Liver (tissue), 9 donors: ENCODE results near the gene ACP5. TPM values are rescaled to one million over a fixed set of nuclear protein-coding genes. Genes with fewer than 3 reads are reported as not detected.

ENCODE experiments used
- DNase-seq: peaks from one replicate; pipeline ENCODE4 v3.0.0-alpha.2; 2017; ENCODE audit warnings: low spot score
- H3K27ac ChIP-seq, 2 donors: one replicate each; pipeline ENCODE4 v1.7.0; 2013; ENCODE audit warnings: inconsistent platforms in 2 of 2, low read length in 2 of 2, control low read depth in 1 of 2, low read depth in 1 of 2, mild to moderate bottlenecking in 1 of 2
- H3K27me3 ChIP-seq, 4 donors: one replicate each; pipeline versions ENCODE4 v1.6.1 to v1.7.0; 2013; ENCODE audit warnings: low read length in 3 of 4, inconsistent platforms in 1 of 4, mild to moderate bottlenecking in 1 of 4, moderate library complexity in 1 of 4; ENCODE audit not compliant: control insufficient read depth in 4 of 4, insufficient read depth in 4 of 4
- H3K36me3 ChIP-seq, 4 donors: one replicate each; pipeline versions ENCODE4 v1.6.1 to v1.7.0; 2013; ENCODE audit warnings: low read length in 3 of 4, mild to moderate bottlenecking in 3 of 4, low read depth in 1 of 4, moderate library complexity in 1 of 4; ENCODE audit not compliant: control insufficient read depth in 4 of 4, insufficient read depth in 3 of 4
- H3K4me1 ChIP-seq, 4 donors: one replicate each; pipeline versions ENCODE4 v1.6.1 to v1.7.0; 2013; ENCODE audit warnings: low read length in 3 of 4, mild to moderate bottlenecking in 3 of 4, moderate library complexity in 1 of 4; ENCODE audit not compliant: control insufficient read depth in 4 of 4, insufficient read depth in 4 of 4
- H3K4me3 ChIP-seq, 3 donors: one replicate each; pipeline versions ENCODE4 v1.6.1 to v1.7.0; 2013; ENCODE audit warnings: low read length in 3 of 3, control low read depth in 1 of 3, low read depth in 1 of 3, mild to moderate bottlenecking in 1 of 3
- H3K9ac ChIP-seq, 2 donors: one replicate each; pipeline ENCODE4 v1.7.0; 2013; ENCODE audit warnings: low read length in 2 of 2, mild to moderate bottlenecking in 2 of 2, moderate library complexity in 2 of 2, control low read depth in 1 of 2, low read depth in 1 of 2
- H3K9me3 ChIP-seq, 4 donors: one replicate each; pipeline versions ENCODE4 v1.6.1 to v1.7.0; 2013; ENCODE audit warnings: low read length in 3 of 4; ENCODE audit not compliant: control insufficient read depth in 4 of 4
- ATF3 ChIP-seq: IDR thresholded peaks from 2 replicates; pipeline ENCODE4 v1.6.1; 2016; ENCODE audit warnings: antibody characterized with exemption
- CTCF ChIP-seq: fragments of 150-350 bp; IDR thresholded peaks from 2 replicates; pipeline ENCODE4 v1.5.1; 2017; ENCODE audit warnings: improper control_type of control experiment, low read depth, low read length; ENCODE audit not compliant: missing input control
- EGR1 ChIP-seq, 2 donors: IDR thresholded peaks; 2 replicates each; pipeline ENCODE4 v1.6.1; 2016 to 2018; ENCODE audit warnings: antibody characterized with exemption in 2 of 2, low read depth in 2 of 2
- FOXA1 ChIP-seq: IDR thresholded peaks from 2 replicates; pipeline ENCODE4 v1.6.1; 2016; ENCODE audit warnings: antibody characterized with exemption
- FOXA2 ChIP-seq: IDR thresholded peaks from 2 replicates; pipeline ENCODE4 v1.6.1; 2016; ENCODE audit warnings: antibody characterized with exemption
- GABPA ChIP-seq, 2 donors: IDR thresholded peaks in 1 of 2; conservative IDR thresholded peaks in 1 of 2; 2 replicates each; pipeline ENCODE4 v1.6.1; 2016; ENCODE audit warnings: antibody characterized with exemption in 2 of 2, mild to moderate bottlenecking in 1 of 2, moderate library complexity in 1 of 2
- HNF4A ChIP-seq, 2 donors: conservative IDR thresholded peaks; 2 replicates each; pipeline ENCODE4 v1.6.1; 2016; ENCODE audit warnings: antibody characterized with exemption in 2 of 2, mild to moderate bottlenecking in 2 of 2
- HNF4G ChIP-seq: IDR thresholded peaks from 2 replicates; pipeline ENCODE4 v1.6.1; 2016; ENCODE audit warnings: antibody characterized with exemption
- JUND ChIP-seq, 2 donors: IDR thresholded peaks; 2 replicates each; pipeline ENCODE4 v1.6.1; 2016; ENCODE audit warnings: antibody characterized with exemption in 2 of 2
- MAX ChIP-seq: IDR thresholded peaks from 2 replicates; pipeline ENCODE4 v1.6.1; 2016; ENCODE audit warnings: antibody characterized with exemption
- NR2F2 ChIP-seq: IDR thresholded peaks from 2 replicates; pipeline ENCODE4 v1.6.1; 2016; ENCODE audit warnings: antibody characterized with exemption
- RAD21 ChIP-seq, 2 donors: IDR thresholded peaks; 2 replicates each; pipeline ENCODE4 v1.6.1; 2016; ENCODE audit warnings: antibody characterized with exemption in 2 of 2, mild to moderate bottlenecking in 2 of 2
- REST ChIP-seq: IDR thresholded peaks from 2 replicates; pipeline ENCODE4 v1.6.1; 2016; ENCODE audit warnings: antibody characterized with exemption, mild to moderate bottlenecking
- RXRA ChIP-seq, 2 donors: IDR thresholded peaks; 2 replicates each; pipeline ENCODE4 v1.6.1; 2017 to 2018; ENCODE audit warnings: antibody characterized with exemption in 2 of 2, mild to moderate bottlenecking in 1 of 2
- SP1 ChIP-seq: IDR thresholded peaks from 2 replicates; pipeline ENCODE4 v1.6.1; 2018; ENCODE audit warnings: antibody characterized with exemption, mild to moderate bottlenecking
- TAF1 ChIP-seq: conservative IDR thresholded peaks from 2 replicates; pipeline ENCODE4 v1.6.1; 2016; ENCODE audit warnings: antibody characterized with exemption, mild to moderate bottlenecking
- YY1 ChIP-seq: IDR thresholded peaks from 2 replicates; pipeline ENCODE4 v1.6.1; 2016; ENCODE audit warnings: antibody characterized with exemption, mild to moderate bottlenecking
- ZBTB33 ChIP-seq: IDR thresholded peaks from 2 replicates; pipeline ENCODE4 v1.6.1; 2016; ENCODE audit warnings: antibody characterized with exemption
- WGBS: extraction: QIAGEN DNeasy Blood & Tissue Kit; methylation state at CpG from one replicate; pipeline ENCODE4 v1.1.7; 2013; 5-methylcytosine and 5-hydroxymethylcytosine counted together
- polyA plus RNA-seq, 2 donors: library from polyadenylated mRNA; stranded (reverse) in 1 of 2; unstranded in 1 of 2; fragments of 200-250 nt in 1 of 2; fragments of >200 nt in 1 of 2; fragmentation: Nextera tagmentation in 1 of 2; extraction: Ambion mirVana in 1 of 2; gene quantifications; one replicate each; pipeline versions ENCODE4 v1.2.1 to v1.2.3, GENCODE V29; 2013 to 2015
- total RNA-seq, 2 donors: library from RNA; depleted of rRNA; stranded (reverse); fragments of >200 nt; gene quantifications; one replicate each; pipeline ENCODE4 v1.2.3, GENCODE V29; 2014
- donor health status: healthy.
- donor health status: healthy.
- donor health status: healthy.
- donor health status: healthy.
- donor health status: healthy.

Gene ACP5
- total and polyA plus RNA-seq, 4 donors, result 18.6 to 30.5 (median 23.8) TPM

- TF ChIP-seq REST (peak; percentile 71), RXRA (IDR thresholded peaks at IDR 0.05) (peak in 1 of 2 donors; percentile 11), TAF1 (peak; percentile 35), JUND (IDR thresholded peaks at IDR 0.05) (no peak), SP1 (peak; percentile 62)
Measured at GRCh38 chr19:11558881-11559828, 18.3 kb downstream of the ACP5 start, which contains the start of gene ELOF1 (continued).

- Histone ChIP-seq H3K4me1 (peaks cover 4 to 23% (median 14%) of the 10 kb centered on the region in 4 donors), H3K4me3 (no peak overlapping the region), H3K9ac (no peak overlapping the region), H3K27me3 (no peaks in the 10 kb centered on the region), H3K9me3 (no peaks in the 10 kb centered on the region), H3K36me3 (peaks cover 4 to 27% (median 6%) of the 10 kb centered on the region in 4 donors), H3K27ac (no peak overlapping the region)
- no peak for TF ChIP-seq MAX
- no peak for TF ChIP-seq ZBTB33
- TF ChIP-seq EGR1 (IDR thresholded peaks at IDR 0.05; ENCODE audit: low read depth in 2 of 2), result no peak
- TF ChIP-seq HNF4G, result no peak
- TF ChIP-seq REST, result no peak
- no peak for TF ChIP-seq FOXA1
- TF ChIP-seq YY1, result no peak
- no peak for TF ChIP-seq RAD21 (IDR thresholded peaks at IDR 0.05)
- TF ChIP-seq NR2F2, result no peak
- TF ChIP-seq ATF3, result no peak
- no peak for TF ChIP-seq CTCF
- no peak for TF ChIP-seq GABPA (IDR thresholded peaks at IDR 0.05 in 1 of 2, conservative IDR thresholded peaks at IDR 0.05 in 1 of 2)
- no peak for TF ChIP-seq HNF4A (conservative IDR thresholded peaks at IDR 0.05)
- TF ChIP-seq TAF1, result no peak
- no peak for TF ChIP-seq RXRA (IDR thresholded peaks at IDR 0.05)
- no peak for TF ChIP-seq SP1
- TF ChIP-seq JUND (IDR thresholded peaks at IDR 0.05), result no peak
- no peak for TF ChIP-seq FOXA2
- no peak for DNase-seq
- 92% methylated on average over 4 of the region's 4 CpGs for WGBS
Measured at GRCh38 chr19:11556634-11557420, 20.6 kb downstream of the ACP5 start.
